ENCODE measurements around the gene PDGFRB.

DNA sequence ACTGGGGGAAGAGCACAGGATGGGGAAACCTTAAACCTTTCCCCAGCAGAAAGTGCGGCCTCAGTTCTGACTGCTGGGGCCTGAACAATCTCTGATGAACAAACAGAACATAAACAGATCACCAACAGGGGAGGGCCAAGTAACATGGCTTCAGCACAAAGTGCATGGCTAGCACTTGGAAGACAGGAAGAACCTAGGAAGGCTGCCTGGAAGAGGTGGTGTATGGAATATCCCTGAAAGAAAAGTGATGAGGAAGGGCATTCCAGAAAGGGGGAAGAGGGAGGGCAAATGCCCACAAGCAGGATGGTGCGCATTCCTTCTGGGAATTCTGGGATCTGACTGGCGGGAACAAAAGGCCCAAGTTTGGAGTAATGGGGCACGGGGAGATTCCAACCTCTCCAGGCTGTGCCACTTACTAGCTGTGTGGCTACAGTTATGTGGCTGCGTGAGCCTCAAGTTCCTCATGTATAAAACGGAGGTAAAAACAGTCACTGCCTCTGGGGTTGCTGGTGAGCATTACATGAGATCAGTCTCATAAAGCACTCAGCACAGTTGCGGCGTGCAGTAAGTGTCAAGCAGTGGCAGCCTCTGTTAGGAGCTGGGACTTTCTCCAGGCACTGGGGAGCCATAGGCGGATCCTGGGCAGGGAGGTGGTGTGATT lies 1.6 kb downstream of the PDGFRB start:
- TF ChIP-seq, protein P1, sequence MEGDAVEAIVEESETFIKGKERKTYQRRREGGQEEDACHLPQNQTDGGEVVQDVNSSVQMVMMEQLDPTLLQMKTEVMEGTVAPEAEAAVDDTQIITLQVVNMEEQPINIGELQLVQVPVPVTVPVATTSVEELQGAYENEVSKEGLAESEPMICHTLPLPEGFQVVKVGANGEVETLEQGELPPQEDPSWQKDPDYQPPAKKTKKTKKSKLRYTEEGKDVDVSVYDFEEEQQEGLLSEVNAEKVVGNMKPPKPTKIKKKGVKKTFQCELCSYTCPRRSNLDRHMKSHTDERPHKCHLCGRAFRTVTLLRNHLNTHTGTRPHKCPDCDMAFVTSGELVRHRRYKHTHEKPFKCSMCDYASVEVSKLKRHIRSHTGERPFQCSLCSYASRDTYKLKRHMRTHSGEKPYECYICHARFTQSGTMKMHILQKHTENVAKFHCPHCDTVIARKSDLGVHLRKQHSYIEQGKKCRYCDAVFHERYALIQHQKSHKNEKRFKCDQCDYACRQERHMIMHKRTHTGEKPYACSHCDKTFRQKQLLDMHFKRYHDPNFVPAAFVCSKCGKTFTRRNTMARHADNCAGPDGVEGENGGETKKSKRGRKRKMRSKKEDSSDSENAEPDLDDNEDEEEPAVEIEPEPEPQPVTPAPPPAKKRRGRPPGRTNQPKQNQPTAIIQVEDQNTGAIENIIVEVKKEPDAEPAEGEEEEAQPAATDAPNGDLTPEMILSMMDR (IDR thresholded peaks at IDR 0.05; ENCODE audit: low read depth, low read length), result no peak
- TF ChIP-seq POLR2A (IDR thresholded peaks at IDR 0.05; ENCODE audit: extremely low read depth, insufficient read length), result no peak
